GM23248 (cell line): Measurements from ENCODE around the gene ENAM. TPM values are rescaled to one million over a fixed set of nuclear protein-coding genes. Genes with fewer than 3 reads are reported as not detected.
A peak's percentile ranks its signal among the peaks of the same experiment; 100 is the strongest.
"Not testable (repeated sequence)": the region's sequence is repeated elsewhere in the genome, so short reads cannot be mapped to it uniquely, and the experiment has no call there.

Source experiments
- DNase-seq: peaks from one replicate; pipeline ENCODE4 v3.0.0-alpha.2; 2015
- H2AFZ ChIP-seq: fragments of 200-600 bp; sonication (generic); 2 replicates; pipeline ENCODE4 v1.6.1; 2016; ENCODE audit warnings: antibody characterized with exemption
- H3F3A ChIP-seq: fragments of 200-600 bp; sonication (generic); 2 replicates; pipeline ENCODE4 v1.6.1; 2016; ENCODE audit warnings: mild to moderate bottlenecking, antibody characterized with exemption, mixed run types; ENCODE audit not compliant: insufficient read depth
- H3K27ac ChIP-seq: fragments of 200-600 bp; sonication (generic); 2 replicates; pipeline ENCODE4 v1.5.1; 2016; ENCODE audit warnings: mild to moderate bottlenecking
- H3K27me3 ChIP-seq: fragments of 200-600 bp; sonication (generic); replicated peaks from 2 replicates; pipeline ENCODE4 v1.6.1; 2016; ENCODE audit warnings: mild to moderate bottlenecking; ENCODE audit not compliant: insufficient read depth
- H3K36me3 ChIP-seq: fragments of 200-600 bp; sonication (generic); 2 replicates; pipeline ENCODE4 v1.6.1; 2016; ENCODE audit warnings: low read depth, mild to moderate bottlenecking
- H3K4me1 ChIP-seq: fragments of 200-600 bp; sonication (generic); 2 replicates; pipeline ENCODE4 v1.6.1; 2016; ENCODE audit warnings: mild to moderate bottlenecking; ENCODE audit not compliant: insufficient read depth
- H3K4me2 ChIP-seq: fragments of 200-600 bp; sonication (generic); one replicate; pipeline ENCODE4 v1.6.1; 2016; ENCODE audit warnings: mild to moderate bottlenecking; ENCODE audit not compliant: unreplicated experiment
- H3K4me3 ChIP-seq: fragments of 200-600 bp; sonication (generic); 2 replicates; pipeline ENCODE4 v1.5.1; 2016; ENCODE audit warnings: mild to moderate bottlenecking
- H3K79me2 ChIP-seq: fragments of 200-600 bp; sonication (generic); 2 replicates; pipeline ENCODE4 v1.6.1; 2016; ENCODE audit warnings: mild to moderate bottlenecking; ENCODE audit not compliant: insufficient read depth
- H3K9ac ChIP-seq: fragments of 200-600 bp; sonication (generic); 2 replicates; pipeline ENCODE4 v1.6.1; 2016; ENCODE audit warnings: mild to moderate bottlenecking
- H3K9me2 ChIP-seq: fragments of 200-600 bp; sonication (generic); 2 replicates; pipeline ENCODE4 v1.6.1; 2016; ENCODE audit warnings: mixed run types, mild to moderate bottlenecking, moderate library complexity; ENCODE audit not compliant: insufficient read depth
- H3K9me3 ChIP-seq: fragments of 200-600 bp; sonication (generic); one replicate; pipeline ENCODE4 v1.6.1; 2017; ENCODE audit warnings: low read depth
- H4K20me1 ChIP-seq: fragments of 200-600 bp; sonication (generic); 2 replicates; pipeline ENCODE4 v1.6.0; 2016; ENCODE audit not compliant: insufficient read depth
- EZH2 ChIP-seq: fragments of 200-600 bp; sonication (generic); IDR thresholded peaks from 2 replicates; pipeline ENCODE4 v1.6.1; 2018; ENCODE audit warnings: antibody characterized with exemption, mild to moderate bottlenecking; ENCODE audit not compliant: insufficient read depth, poor library complexity, severe bottlenecking
- EZH2phosphoT487 ChIP-seq: fragments of 200-600 bp; sonication (generic); IDR thresholded peaks from 2 replicates; pipeline ENCODE4 v1.6.1; 2018; ENCODE audit warnings: antibody characterized with exemption, moderate library complexity, mild to moderate bottlenecking, low read depth; ENCODE audit not compliant: insufficient read depth
- WGBS, 2 experiments: methylation state at CpG; one replicate each; pipeline ENCODE4 v1.1.6; 2015 to 2017; ENCODE audit warnings: low lambda C conversion rate in 2 of 2, low coverage in 1 of 2; ENCODE audit errors: missing lambda C conversion rate in 2 of 2; 5-methylcytosine and 5-hydroxymethylcytosine counted together
- in situ Hi-C: fragments of 300-500 bp; cut with MboI; formaldehyde crosslinking; loops from 2 replicates; pipeline ENCODE4 v1.15.0; 2020
- polyA plus RNA-seq: library from polyadenylated mRNA; unstranded; fragments of >200 nt; fragmentation: Nextera tagmentation; extraction: Ambion mirVana; gene quantifications from 2 replicates; pipeline ENCODE4 v1.2.1, GENCODE V29; 2016
- total RNA-seq: library from RNA; depleted of rRNA; stranded (reverse); fragments of >200 nt; shearing (Covaris generic); gene quantifications from 2 replicates; pipeline ENCODE4 v1.2.3, GENCODE V29; 2014

ENAM gene
- total and polyA plus RNA-seq, 2 experiments from 2014 or later: not detected

GRCh38 chr4:70640192-70640591 lies 11.6 kb downstream of the ENAM start:
- TF ChIP-seq EZH2 (no peak), EZH2phosphoT487 (no peak)
- no peak overlapping the region for H2AFZ ChIP-seq
- H3K4me2 ChIP-seq: no peak overlapping the region

GRCh38 chr4:70650741-70651140 lies 22.2 kb downstream of the ENAM start:
- H3K4me1 ChIP-seq, H3K9ac ChIP-seq, H3F3A ChIP-seq, DNase-seq, H3K4me3 ChIP-seq, H3K9me2 ChIP-seq, H3K27me3 ChIP-seq, H3K27ac ChIP-seq, H3K36me3 ChIP-seq, in situ Hi-C loops, H4K20me1 ChIP-seq, H3K9me3 ChIP-seq, H3K4me2 ChIP-seq, H2AFZ ChIP-seq, H3K79me2 ChIP-seq: not testable (repeated sequence)
- 70% methylated on average over 4 of the region's 4 CpGs for WGBS, 2 experiments

More at GRCh38 chr4:70640192-70640591, 11.6 kb downstream of the ENAM start:
- H3K27me3 ChIP-seq: no peaks in the 10 kb centered on the region
- H4K20me1 ChIP-seq: no peaks in the 10 kb centered on the region
- in situ Hi-C loops: no loop called here
- H3K4me1 ChIP-seq: no peaks in the 10 kb centered on the region
- no peak for DNase-seq
- H3K9me3 ChIP-seq: no peaks in the 10 kb centered on the region
- H3K79me2 ChIP-seq: no peaks in the 10 kb centered on the region
- H3K36me3 ChIP-seq: no peaks in the 10 kb centered on the region
- H3K9me2 ChIP-seq: no peaks in the 10 kb centered on the region
- H3K9ac ChIP-seq: no peak overlapping the region
- H3K4me3 ChIP-seq: no peak overlapping the region
- 83 to 84% methylated on average over 2 of the region's 2 CpGs for WGBS, 2 experiments
- H3K27ac ChIP-seq: no peak overlapping the region
- H3F3A ChIP-seq: no peaks in the 10 kb centered on the region

- TF ChIP-seq EZH2 (no peak), EZH2phosphoT487 (no peak)
- Histone ChIP-seq H3K4me3 (peak overlapping the region; percentile 58), H3K9me2 (no peaks in the 10 kb centered on the region), H4K20me1 (no peaks in the 10 kb centered on the region), H2AFZ (peak overlapping the region; percentile 91), H3K27me3 (no peaks in the 10 kb centered on the region), H3K9ac (peak overlapping the region; percentile 56; the same call in 1 of the 2 replicates), H3K79me2 (no peaks in the 10 kb centered on the region), H3K4me2 (peak overlapping the region; percentile 87), H3K4me1 (no peaks in the 10 kb centered on the region), H3K9me3 (no peaks in the 10 kb centered on the region), H3K27ac (no peak overlapping the region), H3F3A (no peaks in the 10 kb centered on the region), H3K36me3 (no peaks in the 10 kb centered on the region)
- WGBS, 2 experiments: 1% methylated on average over 4 of the region's 4 CpGs
- in situ Hi-C loops: no loop called here
- peak; percentile 59 for DNase-seq
These were observed 23.4 kb downstream of the ENAM start for GRCh38 chr4:70651864-70652506.

- Histone ChIP-seq H3F3A (no peaks in the 10 kb centered on the region), H3K27me3 (no peaks in the 10 kb centered on the region), H3K9ac (no peak overlapping the region), H3K79me2 (no peaks in the 10 kb centered on the region), H3K4me3 (no peak overlapping the region), H3K9me3 (no peaks in the 10 kb centered on the region), H3K36me3 (no peaks in the 10 kb centered on the region), H4K20me1 (no peaks in the 10 kb centered on the region), H3K4me1 (no peaks in the 10 kb centered on the region), H3K9me2 (no peaks in the 10 kb centered on the region), H3K4me2 (no peak overlapping the region), H3K27ac (no peak overlapping the region), H2AFZ (no peak overlapping the region)
- DNase-seq: peak; percentile 30
- 67 to 72% methylated on average over 5 of the region's 5 CpGs for WGBS, 2 experiments
- in situ Hi-C loops: no loop called here
- TF ChIP-seq EZH2 (no peak), EZH2phosphoT487 (no peak)
These were observed 26.1 kb downstream of the ENAM start for GRCh38 chr4:70654605-70655011.

GRCh38 chr4:70657326-70657725 lies 28.8 kb downstream of the ENAM start:
- Histone ChIP-seq H3K36me3 (no peaks in the 10 kb centered on the region), H3F3A (no peaks in the 10 kb centered on the region), H3K27ac (no peak overlapping the region), H2AFZ (no peak overlapping the region), H3K4me1 (no peaks in the 10 kb centered on the region), H3K79me2 (no peaks in the 10 kb centered on the region), H3K9me3 (no peaks in the 10 kb centered on the region), H3K4me3 (no peak overlapping the region), H3K27me3 (no peaks in the 10 kb centered on the region), H3K9ac (no peak overlapping the region), H3K4me2 (no peak overlapping the region), H3K9me2 (no peaks in the 10 kb centered on the region), H4K20me1 (no peaks in the 10 kb centered on the region)
- 69 to 78% methylated on average over 5 of the region's 5 CpGs for WGBS, 2 experiments
- no peak for TF ChIP-seq EZH2phosphoT487
- no peak for TF ChIP-seq EZH2
- DNase-seq: no peak
- in situ Hi-C loops: no loop called here
